ENCODE results near the gene TWIST2. TPM values are rescaled to one million over a fixed set of nuclear protein-coding genes. Genes with fewer than 3 reads are reported as not detected.

The TWIST2 gene
- total RNA-seq, 4 donors from 2014 or later = 37.4 to 51.6 (median 47.4) TPM

DNA sequence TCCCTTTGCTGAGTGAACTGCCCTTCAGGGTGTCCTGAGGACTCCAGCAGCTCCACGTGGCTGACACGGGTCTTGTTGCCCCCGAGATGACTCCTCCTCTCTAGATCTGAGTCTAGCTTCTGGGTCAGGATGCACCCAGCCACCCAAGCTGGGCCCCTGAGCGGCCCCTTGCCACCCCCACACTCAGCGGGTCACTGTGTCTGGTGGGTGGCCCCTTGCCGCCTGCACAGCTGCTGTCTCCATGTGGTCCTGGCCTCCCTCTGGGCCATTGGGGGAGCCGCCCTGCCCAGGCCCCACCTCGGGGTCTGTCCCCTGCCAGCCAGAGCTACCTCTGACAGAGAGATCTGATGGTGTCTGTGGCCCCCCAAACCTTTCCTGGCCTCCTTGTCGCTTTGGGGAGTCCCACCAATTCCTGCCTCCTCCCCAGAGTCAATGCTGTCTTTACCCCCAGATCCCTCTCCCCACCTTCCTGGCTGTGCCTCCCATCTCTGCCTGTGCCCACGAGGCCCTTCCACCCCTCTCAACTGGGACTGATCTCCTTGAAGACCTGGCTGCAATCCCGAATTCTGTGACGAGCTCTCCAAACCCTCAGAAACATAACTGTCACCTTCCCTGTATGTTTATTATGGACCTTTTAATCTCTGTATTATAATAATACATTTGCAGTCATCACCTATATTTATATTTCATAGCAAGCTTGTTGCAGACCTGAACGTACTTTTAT, 46.5 kb downstream of the TWIST2 start:
- Histone ChIP-seq H3K4me3 (no peak overlapping the region), H3K4me1 (peaks cover 10 to 76% (median 63%) of the 10 kb centered on the region in 4 donors), H3K27ac (replicated peaks in 1 of 4) (peak overlapping the region in 1 of 4 donors; percentile 54), H3K36me3 (no peaks in the 10 kb centered on the region), H3K9me3 (no peaks in the 10 kb centered on the region), H3K27me3 (no peaks in the 10 kb centered on the region)
- TF ChIP-seq POLR2A (IDR thresholded peaks at IDR 0.05; ENCODE audit: low read depth) = no peak
- no peak for TF ChIP-seq EP300 (IDR thresholded peaks at IDR 0.05)
- TF ChIP-seq POLR2AphosphoS5 (IDR thresholded peaks at IDR 0.05) = no peak
- TF ChIP-seq, protein P1, sequence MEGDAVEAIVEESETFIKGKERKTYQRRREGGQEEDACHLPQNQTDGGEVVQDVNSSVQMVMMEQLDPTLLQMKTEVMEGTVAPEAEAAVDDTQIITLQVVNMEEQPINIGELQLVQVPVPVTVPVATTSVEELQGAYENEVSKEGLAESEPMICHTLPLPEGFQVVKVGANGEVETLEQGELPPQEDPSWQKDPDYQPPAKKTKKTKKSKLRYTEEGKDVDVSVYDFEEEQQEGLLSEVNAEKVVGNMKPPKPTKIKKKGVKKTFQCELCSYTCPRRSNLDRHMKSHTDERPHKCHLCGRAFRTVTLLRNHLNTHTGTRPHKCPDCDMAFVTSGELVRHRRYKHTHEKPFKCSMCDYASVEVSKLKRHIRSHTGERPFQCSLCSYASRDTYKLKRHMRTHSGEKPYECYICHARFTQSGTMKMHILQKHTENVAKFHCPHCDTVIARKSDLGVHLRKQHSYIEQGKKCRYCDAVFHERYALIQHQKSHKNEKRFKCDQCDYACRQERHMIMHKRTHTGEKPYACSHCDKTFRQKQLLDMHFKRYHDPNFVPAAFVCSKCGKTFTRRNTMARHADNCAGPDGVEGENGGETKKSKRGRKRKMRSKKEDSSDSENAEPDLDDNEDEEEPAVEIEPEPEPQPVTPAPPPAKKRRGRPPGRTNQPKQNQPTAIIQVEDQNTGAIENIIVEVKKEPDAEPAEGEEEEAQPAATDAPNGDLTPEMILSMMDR (IDR thresholded peaks at IDR 0.05) = no peak
- WGBS = 75% methylated on average over 11 of the region's 13 CpGs
- no peak for DNase-seq (ENCODE audit: extremely low spot score)
- intact Hi-C loops (cut with DNase I) = no loop called here

- no peaks in the 10 kb centered on the region for H3K9me3 ChIP-seq
- intact Hi-C loops (cut with DNase I) = no loop called here
- DNase-seq (ENCODE audit: extremely low spot score) = no peak
- H3K4me1 ChIP-seq = peaks cover 10 to 78% (median 63%) of the 10 kb centered on the region in 4 donors
- no peaks in the 10 kb centered on the region for H3K36me3 ChIP-seq
- peak overlapping the region in 3 of 4 donors; percentile 26 to 65 (median 30) for H3K27ac ChIP-seq (replicated peaks in 1 of 4)
- 42% methylated on average over 9 of the region's 10 CpGs for WGBS
- TF ChIP-seq POLR2AphosphoS5 (IDR thresholded peaks at IDR 0.05) (peak in 1 of 2 donors; percentile 29), EP300 (IDR thresholded peaks at IDR 0.05) (no peak)
- no peak overlapping the region for H3K4me3 ChIP-seq
- H3K27me3 ChIP-seq = no peaks in the 10 kb centered on the region
Measured at GRCh38 chr2:238894950-238895298, 47.0 kb downstream of the TWIST2 start.

DNA sequence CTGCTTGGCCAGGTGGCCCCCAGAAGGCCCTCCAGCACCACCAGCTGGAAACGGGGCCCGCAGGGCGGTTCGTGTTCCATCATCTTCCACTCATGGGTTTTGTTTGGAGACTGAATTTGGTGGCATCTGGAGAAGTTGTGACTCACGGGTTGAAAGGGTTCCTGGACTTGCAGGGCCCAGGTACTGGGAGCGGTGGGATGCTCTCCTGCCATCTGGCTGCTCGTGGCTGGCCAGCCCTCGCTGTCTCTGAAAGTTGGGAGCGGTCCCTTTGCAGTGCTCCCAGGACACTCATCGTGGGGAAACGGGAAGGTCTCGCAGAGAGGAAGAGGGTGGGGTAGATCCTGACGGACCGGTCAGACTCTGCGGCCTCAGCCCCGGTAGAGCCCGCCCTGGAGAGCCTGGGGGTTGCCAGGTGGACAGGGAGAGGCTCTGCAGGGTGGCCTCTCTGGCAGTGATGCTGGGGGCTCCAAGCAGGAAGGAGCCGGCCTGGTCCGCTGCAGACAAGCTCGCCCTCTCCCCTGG, 47.5 kb downstream of the TWIST2 start:
- Histone ChIP-seq H3K9me3 (no peaks in the 10 kb centered on the region), H3K4me3 (peak overlapping the region in 3 of 4 donors; percentile 4 to 16 (median 9)), H3K27ac (replicated peaks in 1 of 4) (peak overlapping the region; percentile 26 to 65 (median 42)), H3K27me3 (no peaks in the 10 kb centered on the region), H3K4me1 (peaks cover 10 to 79% (median 64%) of the 10 kb centered on the region in 4 donors), H3K36me3 (no peaks in the 10 kb centered on the region)
- intact Hi-C loops (cut with DNase I) = no loop called here
- no peak for DNase-seq (ENCODE audit: extremely low spot score)
- TF ChIP-seq, protein P1 (IDR thresholded peaks at IDR 0.05) = no peak
- TF ChIP-seq POLR2AphosphoS5 (IDR thresholded peaks at IDR 0.05) (no peak), EP300 (IDR thresholded peaks at IDR 0.05) (no peak), POLR2A (IDR thresholded peaks at IDR 0.05; ENCODE audit: low read depth) (no peak)
- 58% methylated on average over 20 of the region's 20 CpGs for WGBS

- WGBS = 38% methylated on average over 15 of the region's 27 CpGs
- TF ChIP-seq POLR2AphosphoS5 (IDR thresholded peaks at IDR 0.05) (peak; percentile 34 to 56), EP300 (IDR thresholded peaks at IDR 0.05) (no peak), POLR2A (IDR thresholded peaks at IDR 0.05; ENCODE audit: low read depth) (no peak)
- TF ChIP-seq, protein P1 (IDR thresholded peaks at IDR 0.05) = no peak
- Histone ChIP-seq H3K4me1 (peaks cover 10 to 79% (median 66%) of the 10 kb centered on the region in 4 donors), H3K36me3 (no peaks in the 10 kb centered on the region), H3K4me3 (peak overlapping the region in 3 of 4 donors; percentile 4 to 16 (median 9)), H3K27ac (replicated peaks in 1 of 4) (peak overlapping the region; percentile 26 to 65 (median 42)), H3K27me3 (no peaks in the 10 kb centered on the region), H3K9me3 (no peaks in the 10 kb centered on the region)
- DNase-seq (ENCODE audit: extremely low spot score) = peak; percentile 94
- intact Hi-C loops (cut with DNase I) = no loop called here
Measured at GRCh38 chr2:238895891-238896600, 48.2 kb downstream of the TWIST2 start.

GRCh38 chr2:238896641-238897040, 48.8 kb downstream of the TWIST2 start:
- intact Hi-C loops (cut with DNase I) = no loop called here
- H3K4me3 ChIP-seq = no peak overlapping the region
- DNase-seq (ENCODE audit: extremely low spot score) = no peak
- H3K4me1 ChIP-seq = peaks cover 10 to 77% (median 65%) of the 10 kb centered on the region in 4 donors
- no peaks in the 10 kb centered on the region for H3K36me3 ChIP-seq
- H3K27me3 ChIP-seq = no peaks in the 10 kb centered on the region
- 53% methylated on average over 2 of the region's 5 CpGs for WGBS
- H3K27ac ChIP-seq (replicated peaks in 1 of 4) = peak overlapping the region; percentile 0 to 65 (median 30)
- H3K9me3 ChIP-seq = no peaks in the 10 kb centered on the region
- TF ChIP-seq, protein P1 (IDR thresholded peaks at IDR 0.05) = no peak
- TF ChIP-seq EP300 (IDR thresholded peaks at IDR 0.05) = no peak
- no peak for TF ChIP-seq POLR2A (IDR thresholded peaks at IDR 0.05; ENCODE audit: low read depth)
- no peak for TF ChIP-seq POLR2AphosphoS5 (IDR thresholded peaks at IDR 0.05)

Data from esophagus muscularis mucosa (tissue), 4 donors.